ENCODE measurements around the gene TTLL13.
A peak's percentile ranks its signal among the peaks of the same experiment; 100 is the strongest.

The TTLL13 gene

GRCh38 chr15:90214553-90215196, 34.7 kb upstream of the TTLL13 start:
- DNase-seq (ENCODE audit: low read depth) = no peak

DNA sequence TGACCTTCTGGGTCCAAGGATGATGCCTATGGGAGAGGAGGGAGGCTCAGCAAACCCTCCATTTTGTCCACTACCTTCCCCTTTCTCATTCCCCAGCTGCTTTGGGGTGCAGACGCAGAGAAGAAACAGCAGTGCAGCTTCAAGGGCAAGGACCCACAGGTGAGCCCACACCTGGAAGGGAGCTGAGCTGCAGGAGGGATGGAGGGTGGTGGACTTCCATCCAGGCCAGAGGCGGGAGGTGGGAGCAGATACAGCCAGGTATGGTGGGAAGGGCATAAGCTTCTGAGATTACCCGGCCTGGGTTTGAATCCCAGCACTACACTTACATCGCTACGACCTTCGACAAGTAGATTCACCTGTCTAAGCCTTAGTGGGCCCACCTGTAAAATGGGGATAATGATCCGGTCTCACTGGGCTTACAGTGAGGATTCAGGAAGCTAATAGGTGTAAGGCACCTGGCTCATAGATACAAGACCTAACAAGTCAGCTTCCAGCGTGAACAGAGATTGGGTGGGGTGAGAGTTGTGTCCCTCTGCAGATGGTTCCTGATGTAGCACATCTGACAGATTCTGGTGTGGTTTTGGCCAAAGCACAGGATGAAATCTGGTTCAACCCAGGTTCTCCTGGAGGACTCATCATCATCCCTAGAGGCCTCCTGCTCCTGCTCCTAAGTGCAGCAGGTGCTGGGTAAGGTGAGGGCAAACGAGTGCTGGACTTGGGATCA, 31.5 kb upstream of the TTLL13 start:
- no peak for DNase-seq (ENCODE audit: low read depth)

DNA sequence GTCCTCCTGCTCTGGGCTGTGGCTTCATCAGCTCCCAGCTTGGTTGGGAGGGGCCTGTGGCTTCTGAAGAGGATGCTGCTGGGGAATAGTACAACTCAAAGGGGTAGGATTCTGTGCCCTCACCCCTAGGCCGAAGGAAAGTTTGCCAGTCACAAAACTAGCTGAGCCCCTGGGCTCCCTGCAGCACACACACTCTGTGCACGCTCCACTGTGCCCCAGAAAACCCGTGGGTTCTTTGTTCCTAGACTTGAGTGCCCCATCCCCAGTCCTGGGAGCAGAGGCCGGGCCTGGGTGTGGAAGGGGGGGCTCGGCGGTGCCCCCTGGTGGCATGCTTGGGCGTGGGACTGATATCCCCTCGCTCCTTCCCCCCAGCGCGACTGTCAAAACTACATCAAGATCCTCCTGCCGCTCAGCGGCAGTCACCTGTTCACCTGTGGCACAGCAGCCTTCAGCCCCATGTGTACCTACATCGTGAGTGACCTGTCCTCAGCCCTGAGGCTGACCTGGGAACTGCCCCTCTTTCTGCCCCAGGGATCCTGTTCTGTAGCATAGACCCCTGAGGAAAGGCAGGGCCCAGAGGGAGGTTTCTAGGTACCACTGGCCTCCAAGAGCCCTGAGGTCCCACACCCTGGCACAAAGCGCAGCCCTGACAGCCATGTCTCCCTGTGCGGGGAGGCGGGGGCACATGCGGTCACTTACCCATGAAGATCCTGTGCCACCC, 29.8 kb upstream of the TTLL13 start:
- DNase-seq (ENCODE audit: low read depth) = no peak

- DNase-seq (ENCODE audit: low read depth) = peak; percentile 86
These were observed 28.0 kb upstream of the TTLL13 start for GRCh38 chr15:90221246-90221900.

DNA sequence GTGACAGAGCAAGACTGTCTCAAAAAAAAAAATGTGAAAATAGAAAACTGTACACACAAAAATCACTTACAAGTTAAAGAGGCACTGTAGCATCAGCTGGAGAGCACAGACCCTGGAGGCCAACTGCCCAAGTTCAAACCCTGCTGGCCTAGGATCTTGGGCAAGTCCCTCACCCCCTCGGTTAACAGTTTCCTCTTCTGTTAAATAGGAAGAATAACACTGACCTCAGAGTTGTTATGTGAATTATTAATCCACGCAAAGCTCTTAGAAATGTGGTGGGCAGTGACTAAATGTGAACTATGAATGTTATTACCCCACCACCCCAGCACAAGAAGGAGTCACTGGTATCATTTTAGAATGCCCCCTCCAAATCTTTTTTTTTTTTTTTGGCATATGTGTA, 26.8 kb upstream of the TTLL13 start:
- no peak for DNase-seq (ENCODE audit: low read depth)

DNA sequence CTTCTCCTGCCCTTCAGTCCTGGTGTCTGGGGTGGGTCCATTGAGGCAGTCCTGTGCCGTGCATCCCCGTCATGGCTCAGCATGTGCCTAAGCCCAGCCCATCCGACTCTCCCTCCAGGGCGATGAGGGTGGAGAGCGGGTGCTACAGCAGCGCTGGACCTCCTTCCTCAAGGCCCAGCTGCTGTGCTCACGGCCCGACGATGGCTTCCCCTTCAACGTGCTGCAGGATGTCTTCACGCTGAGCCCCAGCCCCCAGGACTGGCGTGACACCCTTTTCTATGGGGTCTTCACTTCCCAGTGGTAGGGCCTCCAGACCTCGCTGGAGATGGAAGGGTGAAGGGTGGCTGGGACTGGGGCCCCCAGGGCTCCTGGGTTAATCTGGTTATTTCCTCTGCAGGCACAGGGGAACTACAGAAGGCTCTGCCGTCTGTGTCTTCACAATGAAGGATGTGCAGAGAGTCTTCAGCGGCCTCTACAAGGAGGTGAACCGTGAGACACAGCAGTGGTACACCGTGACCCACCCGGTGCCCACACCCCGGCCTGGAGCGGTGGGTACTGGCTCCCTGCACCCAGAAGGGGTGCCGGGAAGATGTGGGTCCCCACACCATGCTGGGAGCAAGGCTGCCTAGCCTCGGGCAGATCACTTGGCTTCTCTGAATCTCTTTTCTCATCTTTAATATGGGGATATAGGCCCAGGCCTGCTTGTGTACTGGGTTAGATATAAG, 25.8 kb upstream of the TTLL13 start:
- no peak for DNase-seq (ENCODE audit: low read depth)

DNA sequence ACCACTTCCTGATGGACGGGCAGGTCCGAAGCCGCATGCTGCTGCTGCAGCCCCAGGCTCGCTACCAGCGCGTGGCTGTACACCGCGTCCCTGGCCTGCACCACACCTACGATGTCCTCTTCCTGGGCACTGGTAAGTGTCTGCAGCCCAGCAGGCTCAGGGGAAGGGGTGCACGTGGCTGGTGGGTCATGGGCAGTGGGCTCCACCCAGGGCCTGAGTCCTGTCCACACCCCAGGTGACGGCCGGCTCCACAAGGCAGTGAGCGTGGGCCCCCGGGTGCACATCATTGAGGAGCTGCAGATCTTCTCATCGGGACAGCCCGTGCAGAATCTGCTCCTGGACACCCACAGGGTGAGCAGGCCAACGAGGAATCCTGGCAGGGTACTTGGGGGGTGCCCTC, 24.3 kb upstream of the TTLL13 start:
- DNase-seq (ENCODE audit: low read depth) = no peak

DNA sequence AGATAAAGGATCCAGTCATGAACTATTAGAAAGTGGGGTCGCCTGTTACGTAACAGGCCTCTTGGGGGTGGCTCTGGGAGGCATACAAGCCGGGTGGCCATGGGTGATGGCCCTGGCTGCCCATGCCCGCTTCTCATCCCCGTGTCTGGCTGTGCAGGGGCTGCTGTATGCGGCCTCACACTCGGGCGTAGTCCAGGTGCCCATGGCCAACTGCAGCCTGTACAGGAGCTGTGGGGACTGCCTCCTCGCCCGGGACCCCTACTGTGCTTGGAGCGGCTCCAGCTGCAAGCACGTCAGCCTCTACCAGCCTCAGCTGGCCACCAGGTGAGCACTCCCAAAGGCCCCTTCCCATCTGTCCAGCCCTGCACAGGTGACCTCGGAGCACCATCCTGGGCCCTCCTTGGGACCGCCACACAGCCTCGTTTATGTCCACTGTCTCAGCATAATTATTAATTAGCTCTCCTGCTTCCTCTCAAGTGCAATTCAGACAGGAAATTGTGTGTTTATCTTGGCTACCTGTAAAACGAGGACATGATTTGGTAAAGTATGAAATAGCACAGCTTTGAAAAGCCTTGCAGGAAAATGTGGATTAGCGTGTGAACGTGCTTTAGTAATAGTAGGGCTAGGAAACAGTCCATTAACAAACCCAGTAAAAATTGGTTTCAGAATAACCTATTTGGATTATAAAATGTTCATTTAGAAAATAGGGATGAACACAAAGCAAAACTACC, 23.7 kb upstream of the TTLL13 start:
- no peak for DNase-seq (ENCODE audit: low read depth)

- no peak for DNase-seq (ENCODE audit: low read depth)
These were observed 22.0 kb upstream of the TTLL13 start for GRCh38 chr15:90227336-90227735.

DNA sequence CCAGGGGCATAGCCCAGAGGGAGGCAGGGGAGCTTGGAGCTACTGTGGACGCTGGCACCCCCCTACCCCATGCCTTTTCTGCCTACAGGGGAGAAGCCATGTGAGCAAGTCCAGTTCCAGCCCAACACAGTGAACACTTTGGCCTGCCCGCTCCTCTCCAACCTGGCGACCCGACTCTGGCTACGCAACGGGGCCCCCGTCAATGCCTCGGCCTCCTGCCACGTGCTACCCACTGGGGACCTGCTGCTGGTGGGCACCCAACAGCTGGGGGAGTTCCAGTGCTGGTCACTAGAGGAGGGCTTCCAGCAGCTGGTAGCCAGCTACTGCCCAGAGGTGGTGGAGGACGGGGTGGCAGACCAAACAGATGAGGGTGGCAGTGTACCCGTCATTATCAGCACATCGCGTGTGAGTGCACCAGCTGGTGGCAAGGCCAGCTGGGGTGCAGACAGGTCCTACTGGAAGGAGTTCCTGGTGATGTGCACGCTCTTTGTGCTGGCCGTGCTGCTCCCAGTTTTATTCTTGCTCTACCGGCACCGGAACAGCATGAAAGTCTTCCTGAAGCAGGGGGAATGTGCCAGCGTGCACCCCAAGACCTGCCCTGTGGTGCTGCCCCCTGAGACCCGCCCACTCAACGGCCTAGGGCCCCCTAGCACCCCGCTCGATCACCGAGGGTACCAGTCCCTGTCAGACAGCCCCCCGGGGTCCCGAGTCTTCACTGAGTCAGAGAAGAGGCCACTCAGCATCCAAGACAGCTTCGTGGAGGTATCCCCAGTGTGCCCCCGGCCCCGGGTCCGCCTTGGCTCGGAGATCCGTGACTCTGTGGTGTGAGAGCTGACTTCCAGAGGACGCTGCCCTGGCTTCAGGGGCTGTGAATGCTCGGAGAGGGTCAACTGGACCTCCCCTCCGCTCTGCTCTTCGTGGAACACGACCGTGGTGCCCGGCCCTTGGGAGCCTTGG, 21.3 kb upstream of the TTLL13 start:
- DNase-seq (ENCODE audit: low read depth) = no peak

DNA sequence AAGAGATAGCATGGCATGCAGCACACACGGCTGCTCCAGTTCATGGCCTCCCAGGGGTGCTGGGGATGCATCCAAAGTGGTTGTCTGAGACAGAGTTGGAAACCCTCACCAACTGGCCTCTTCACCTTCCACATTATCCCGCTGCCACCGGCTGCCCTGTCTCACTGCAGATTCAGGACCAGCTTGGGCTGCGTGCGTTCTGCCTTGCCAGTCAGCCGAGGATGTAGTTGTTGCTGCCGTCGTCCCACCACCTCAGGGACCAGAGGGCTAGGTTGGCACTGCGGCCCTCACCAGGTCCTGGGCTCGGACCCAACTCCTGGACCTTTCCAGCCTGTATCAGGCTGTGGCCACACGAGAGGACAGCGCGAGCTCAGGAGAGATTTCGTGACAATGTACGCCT, 20.4 kb upstream of the TTLL13 start:
- no peak for DNase-seq (ENCODE audit: low read depth)

- DNase-seq (ENCODE audit: low read depth) = no peak
These were observed 19.3 kb upstream of the TTLL13 start for GRCh38 chr15:90230071-90230494.

DNA sequence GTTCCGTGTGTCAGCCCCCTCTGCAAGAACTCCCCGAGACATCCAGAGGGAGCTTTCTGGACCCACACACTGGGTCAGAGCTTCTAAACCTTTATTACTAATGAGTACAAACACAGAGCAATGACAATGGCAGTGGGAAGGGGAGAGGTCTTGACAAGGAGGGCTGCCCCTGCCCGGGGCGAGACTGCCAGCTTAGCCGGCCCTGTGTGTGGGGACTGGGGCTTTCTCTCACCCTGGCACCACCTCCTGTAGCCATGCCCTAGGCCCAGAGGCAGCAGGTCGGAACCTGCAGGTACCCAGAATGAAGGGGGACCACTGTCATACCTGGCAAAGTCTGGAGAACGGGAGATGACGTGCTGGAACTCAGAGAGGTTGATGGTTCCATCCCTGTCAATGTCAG, 18.7 kb upstream of the TTLL13 start:
- no peak for DNase-seq (ENCODE audit: low read depth)

GRCh38 chr15:90231028-90232017, 18.0 kb upstream of the TTLL13 start:
- no peak for DNase-seq (ENCODE audit: low read depth)

- no peak for DNase-seq (ENCODE audit: low read depth)
These were observed 17.2 kb upstream of the TTLL13 start for GRCh38 chr15:90232196-90232595.

DNA sequence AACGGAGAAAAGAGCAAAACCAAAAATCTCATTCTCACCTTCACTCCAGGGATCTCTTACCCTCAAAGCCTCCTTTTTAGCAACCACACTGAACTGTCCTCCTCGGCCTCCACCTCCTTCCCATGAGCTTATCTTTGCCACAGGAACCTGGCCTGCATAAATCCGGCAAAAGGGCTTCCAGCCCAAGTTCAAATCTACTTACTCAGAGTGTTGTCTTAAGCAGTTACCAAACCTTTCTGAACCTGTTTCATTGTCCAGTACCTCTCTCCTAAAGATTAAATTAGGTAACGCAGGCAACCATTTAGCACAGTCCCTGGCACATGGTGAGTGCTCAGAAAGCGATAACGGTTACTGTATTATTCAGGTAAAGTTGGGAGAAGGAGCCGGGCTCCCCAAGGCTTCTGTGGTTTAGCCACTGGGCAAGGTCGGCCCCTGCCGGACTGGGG, 16.4 kb upstream of the TTLL13 start:
- no peak for DNase-seq (ENCODE audit: low read depth)

- peak; percentile 95 for DNase-seq (ENCODE audit: low read depth)
These were observed 15.8 kb upstream of the TTLL13 start, which contains the start of gene CIB1 for GRCh38 chr15:90233387-90234095. Gene CIB1 (minus strand): TSS chr15:90233941. CDS start chr15:90233885, 56 bp downstream.

All from stromal cell of bone marrow (primary cell).